Endometrial microvascular endothelial cells (primary cell): ENCODE measurements around the gene SF3A1. TPM values are rescaled to one million over a fixed set of nuclear protein-coding genes. Genes with fewer than 3 reads are reported as not detected.

ENCODE experiments used
- in situ Hi-C: cut with HindIII; loops from 2 replicates; pipeline ENCODE4 v1.10.0; 2017; ENCODE audit warnings: low sequenced_read_pairs, low pct_unique_long_range_greater_than_20kb; ENCODE audit errors: inconsistent ontology term
- total RNA-seq: library from RNA; depleted of rRNA; stranded (reverse); fragments of >200 nt; gene quantifications from one replicate; pipeline ENCODE4 v1.2.3, GENCODE V29; 2015; ENCODE audit errors: inconsistent ontology term

Gene SF3A1
- total RNA-seq, 1 donor from 2014 or later, result 81.0 TPM

- in situ Hi-C loops, result no loop called here
Measured at GRCh38 chr22:30310881-30311771, 45.6 kb downstream of the SF3A1 start.

- in situ Hi-C loops, result no loop called here
Measured at GRCh38 chr22:30309951-30310741, 46.5 kb downstream of the SF3A1 start.

GRCh38 chr22:30308518-30309230, 48.0 kb downstream of the SF3A1 start:
- in situ Hi-C loops, result no loop called here

GRCh38 chr22:30308093-30308492, 48.6 kb downstream of the SF3A1 start:
- in situ Hi-C loops, result no loop called here

- in situ Hi-C loops, result no loop called here
Measured at GRCh38 chr22:30307041-30307574, 49.6 kb downstream of the SF3A1 start.

GRCh38 chr22:30306627-30307011, 50.1 kb downstream of the SF3A1 start:
- in situ Hi-C loops, result no loop called here

GRCh38 chr22:30305906-30306626, 50.6 kb downstream of the SF3A1 start:
- in situ Hi-C loops, result no loop called here

GRCh38 chr22:30305519-30305905, 51.2 kb downstream of the SF3A1 start:
- in situ Hi-C loops, result no loop called here

GRCh38 chr22:30304495-30305244, 52.0 kb downstream of the SF3A1 start:
- in situ Hi-C loops, result no loop called here

GRCh38 chr22:30302810-30303138, 53.9 kb downstream of the SF3A1 start:
- in situ Hi-C loops, result no loop called here

GRCh38 chr22:30301995-30302809, 54.5 kb downstream of the SF3A1 start:
- in situ Hi-C loops, result no loop called here

- in situ Hi-C loops, result loop anchor here (25.0 kb wide), 1 partner anchor 138 kb away; the partner anchor contains the start of gene MTFP1
Measured at GRCh38 chr22:30299322-30299721, 57.4 kb downstream of the SF3A1 start.

- in situ Hi-C loops, result loop anchor here (25.0 kb wide), 1 partner anchor 139 kb away; the partner anchor contains the start of gene MTFP1
Measured at GRCh38 chr22:30297991-30298701, 58.5 kb downstream of the SF3A1 start.

- in situ Hi-C loops, result loop anchor here (25.0 kb wide), 1 partner anchor 140 kb away; the partner anchor contains the start of gene MTFP1
Measured at GRCh38 chr22:30297276-30297990, 59.3 kb downstream of the SF3A1 start.

GRCh38 chr22:30296833-30297232, 59.9 kb downstream of the SF3A1 start:
- in situ Hi-C loops, result loop anchor here (25.0 kb wide), 1 partner anchor 140 kb away; the partner anchor contains the start of gene MTFP1

- in situ Hi-C loops, result loop anchor here (25.0 kb wide), 1 partner anchor 141 kb away; the partner anchor contains the start of gene MTFP1
Measured at GRCh38 chr22:30296324-30296723, 60.4 kb downstream of the SF3A1 start.
